GM19452 (cell line): Measurements from ENCODE around the gene ATP7B.
"Not testable (repeated sequence)": the region's sequence is repeated elsewhere in the genome, so short reads cannot be mapped to it uniquely, and the experiment has no call there.

Experiments
- ATAC-seq: cut with Tn5 transposase; IDR thresholded peaks from one replicate; pipeline ENCODE4 v1.9.1; 2021; ENCODE audit not compliant: unreplicated experiment

Gene ATP7B

GRCh38 chr13:51924756-51925544, 86.3 kb downstream of the ATP7B start:
- no peak for ATAC-seq

- no peak for ATAC-seq
Observed at GRCh38 chr13:51923983-51924539, 87.2 kb downstream of the ATP7B start.

- ATAC-seq, result no peak
Observed at GRCh38 chr13:51922771-51923480, 88.3 kb downstream of the ATP7B start.

- no peak for ATAC-seq
Observed at GRCh38 chr13:51921790-51922740, 89.2 kb downstream of the ATP7B start.

GRCh38 chr13:51920786-51921185, 90.5 kb downstream of the ATP7B start:
- no peak for ATAC-seq

- no peak for ATAC-seq
Observed at GRCh38 chr13:51920267-51920666, 91.0 kb downstream of the ATP7B start.

- ATAC-seq, result no peak
Observed at GRCh38 chr13:51919531-51919930, 91.7 kb downstream of the ATP7B start.

- no peak for ATAC-seq
Observed at GRCh38 chr13:51916962-51917361, 94.3 kb downstream of the ATP7B start.

GRCh38 chr13:51916051-51916818, 95.0 kb downstream of the ATP7B start:
- no peak for ATAC-seq

- ATAC-seq, result no peak
Observed at GRCh38 chr13:51914137-51914493, 97.1 kb downstream of the ATP7B start.

GRCh38 chr13:51913421-51914136, 97.7 kb downstream of the ATP7B start:
- ATAC-seq, result no peak

- ATAC-seq, result no peak
Observed at GRCh38 chr13:51912511-51913225, 98.6 kb downstream of the ATP7B start.

- ATAC-seq, result no peak
Observed at GRCh38 chr13:51912091-51912490, 99.2 kb downstream of the ATP7B start.

- no peak for ATAC-seq
Observed at GRCh38 chr13:51910508-51910907, 100.7 kb downstream of the ATP7B start.

GRCh38 chr13:51909265-51909664, 102.0 kb downstream of the ATP7B start:
- not testable (repeated sequence) for ATAC-seq

- ATAC-seq, result no peak
Observed at GRCh38 chr13:51907040-51907732, 104.1 kb downstream of the ATP7B start.

- no peak for ATAC-seq
Observed at GRCh38 chr13:51906581-51906980, 104.7 kb downstream of the ATP7B start.

GRCh38 chr13:51905787-51906186, 105.5 kb downstream of the ATP7B start:
- ATAC-seq, result no peak
